Activated B cell treated with CpG ODN at 0.5 μM for 24 hours (primary cell): ENCODE results near the gene KCNJ6. TPM values are rescaled to one million over a fixed set of nuclear protein-coding genes. Genes with fewer than 3 reads are reported as not detected.

Source experiments
- ATAC-seq: fragments of 200-7000 bp; cut with Tn5 transposase; one replicate; pipeline ENCODE4 v1.10.0; 2021; ENCODE audit warnings: low read depth, mild to moderate bottlenecking, moderate library complexity
- CTCF ChIA-PET: fragments of 350-600 bp; sonication (Branson Sonifier 250); formaldehyde crosslinking; loops from one replicate; lab custom pipeline; 2021; ENCODE audit warnings: antibody characterized with exemption; lab: Charles Lee
- POLR2A ChIA-PET: fragments of 350-600 bp; sonication (Branson Sonifier 250); formaldehyde crosslinking; loops from one replicate; lab custom pipeline; 2021; ENCODE audit warnings: antibody characterized with exemption; lab: Charles Lee
- DNase-seq: peaks from one replicate; pipeline ENCODE4 v3.0.0; 2022
- H3K27ac Mint-ChIP-seq: one replicate; pipeline ENCODE4 v1.8.0; 2020; ENCODE audit warnings: mixed read lengths
- H3K27me3 Mint-ChIP-seq: one replicate; pipeline ENCODE4 v1.8.0; 2021; ENCODE audit warnings: mixed read lengths
- H3K36me3 Mint-ChIP-seq: one replicate; pipeline ENCODE4 v1.8.0; 2021; ENCODE audit warnings: low read depth, mixed read lengths
- H3K4me1 Mint-ChIP-seq: one replicate; pipeline ENCODE4 v1.8.0; 2021; ENCODE audit warnings: mixed read lengths
- H3K4me3 Mint-ChIP-seq: one replicate; pipeline ENCODE4 v1.8.0; 2020; ENCODE audit warnings: mild to moderate bottlenecking, mixed read lengths
- H3K9me3 Mint-ChIP-seq: one replicate; pipeline ENCODE4 v1.8.0; 2020; ENCODE audit warnings: mixed read lengths
- intact Hi-C: fragments of 100-400 bp; cut with micrococcal nuclease; formaldehyde crosslinking; loops from one replicate; pipeline ENCODE4 v1.15.1; 2024
- total RNA-seq: library from RNA; stranded (reverse); gene quantifications from 2 replicates; pipeline ENCODE4 v1.2.3, GENCODE V29; 2022
- TF ChIP-seq, protein P1 (sequence below): fragments of 200-600 bp; IDR thresholded peaks from one replicate; pipeline ENCODE4 v1.8.0; 2022; ENCODE audit warnings: antibody characterized with exemption, mild to moderate bottlenecking

KCNJ6 gene
- total RNA-seq, 1 donor from 2014 or later: not detected

DNA sequence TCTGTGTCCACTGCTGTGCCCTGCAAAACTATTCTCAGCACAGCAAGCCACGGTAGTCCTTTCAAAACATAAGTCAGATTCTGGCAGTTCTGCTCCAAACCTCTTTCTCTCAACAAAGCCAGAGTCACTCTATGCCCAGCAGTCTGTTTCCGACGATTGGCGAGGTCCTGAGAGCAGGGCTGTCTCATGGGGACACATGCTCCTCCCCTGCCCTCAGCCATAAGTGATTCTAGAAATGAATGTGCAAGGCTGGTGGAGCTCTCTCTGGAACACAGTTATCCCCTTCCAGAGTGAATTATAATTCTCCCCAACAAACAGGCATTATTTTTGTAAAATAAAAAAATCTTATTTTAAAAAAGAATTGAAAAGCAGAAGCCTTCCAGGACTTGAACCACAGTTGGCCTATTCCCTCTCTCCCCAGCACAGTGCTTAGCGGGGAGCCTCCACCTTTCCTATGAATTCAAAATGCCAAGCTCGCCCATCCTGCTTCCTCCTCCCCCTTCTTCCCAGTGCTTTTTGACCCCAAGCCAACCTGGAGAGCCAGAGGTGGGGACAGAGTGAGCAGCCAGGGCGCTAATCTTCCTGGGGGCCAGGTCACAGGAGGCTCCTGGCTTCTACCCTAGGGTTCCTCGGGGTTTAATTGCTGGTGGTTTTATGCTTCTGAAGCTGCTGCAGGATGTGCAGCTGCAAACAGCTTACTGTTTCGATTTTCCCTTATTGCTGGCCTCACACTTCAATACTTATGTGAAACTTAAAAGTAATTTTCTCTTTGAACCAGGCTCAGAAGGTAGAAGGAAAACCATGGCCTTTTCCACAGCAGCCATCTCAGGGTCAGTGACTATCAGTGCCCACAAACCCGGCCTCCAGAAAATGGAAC lies 41.1 kb downstream of the KCNJ6 start:
- TF ChIP-seq, protein P1, sequence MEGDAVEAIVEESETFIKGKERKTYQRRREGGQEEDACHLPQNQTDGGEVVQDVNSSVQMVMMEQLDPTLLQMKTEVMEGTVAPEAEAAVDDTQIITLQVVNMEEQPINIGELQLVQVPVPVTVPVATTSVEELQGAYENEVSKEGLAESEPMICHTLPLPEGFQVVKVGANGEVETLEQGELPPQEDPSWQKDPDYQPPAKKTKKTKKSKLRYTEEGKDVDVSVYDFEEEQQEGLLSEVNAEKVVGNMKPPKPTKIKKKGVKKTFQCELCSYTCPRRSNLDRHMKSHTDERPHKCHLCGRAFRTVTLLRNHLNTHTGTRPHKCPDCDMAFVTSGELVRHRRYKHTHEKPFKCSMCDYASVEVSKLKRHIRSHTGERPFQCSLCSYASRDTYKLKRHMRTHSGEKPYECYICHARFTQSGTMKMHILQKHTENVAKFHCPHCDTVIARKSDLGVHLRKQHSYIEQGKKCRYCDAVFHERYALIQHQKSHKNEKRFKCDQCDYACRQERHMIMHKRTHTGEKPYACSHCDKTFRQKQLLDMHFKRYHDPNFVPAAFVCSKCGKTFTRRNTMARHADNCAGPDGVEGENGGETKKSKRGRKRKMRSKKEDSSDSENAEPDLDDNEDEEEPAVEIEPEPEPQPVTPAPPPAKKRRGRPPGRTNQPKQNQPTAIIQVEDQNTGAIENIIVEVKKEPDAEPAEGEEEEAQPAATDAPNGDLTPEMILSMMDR: no peak
- H3K27ac Mint-ChIP-seq: no peak overlapping the region
- no peaks in the 10 kb centered on the region for H3K36me3 Mint-ChIP-seq
- ChIA-PET POLR2A (no interaction called here), CTCF (no interaction called here)
- DNase-seq: no peak
- intact Hi-C loops: no loop called here
- H3K27me3 Mint-ChIP-seq: no peaks in the 10 kb centered on the region
- H3K4me1 Mint-ChIP-seq: no peaks in the 10 kb centered on the region
- H3K4me3 Mint-ChIP-seq: no peak overlapping the region
- no peak for ATAC-seq
- H3K9me3 Mint-ChIP-seq: no peaks in the 10 kb centered on the region

DNA sequence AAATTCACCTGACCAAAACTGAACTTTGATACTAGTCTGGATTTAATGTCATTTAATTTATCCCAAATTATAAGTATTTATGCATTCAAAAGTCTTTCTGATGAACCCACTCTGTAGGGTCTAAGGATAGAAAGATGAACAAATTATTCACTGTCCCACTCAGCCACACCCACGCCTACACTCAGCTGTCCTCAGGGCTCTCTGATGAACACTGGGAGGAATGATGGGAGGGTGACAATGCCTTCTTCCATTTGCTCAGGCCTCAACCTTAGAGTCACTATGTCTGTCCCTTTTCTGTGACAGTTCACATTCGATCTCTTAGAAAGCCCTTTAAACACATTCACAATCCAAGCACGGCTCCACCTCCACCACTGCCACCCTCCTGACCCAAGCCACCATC lies 41.8 kb downstream of the KCNJ6 start:
- Mint-ChIP-seq H3K27ac (no peak overlapping the region), H3K36me3 (no peaks in the 10 kb centered on the region), H3K4me1 (no peaks in the 10 kb centered on the region), H3K9me3 (no peaks in the 10 kb centered on the region), H3K4me3 (no peak overlapping the region), H3K27me3 (no peaks in the 10 kb centered on the region)
- ChIA-PET CTCF (no interaction called here), POLR2A (no interaction called here)
- no peak for ATAC-seq
- TF ChIP-seq, protein P1: no peak
- intact Hi-C loops: no loop called here
- DNase-seq: no peak

DNA sequence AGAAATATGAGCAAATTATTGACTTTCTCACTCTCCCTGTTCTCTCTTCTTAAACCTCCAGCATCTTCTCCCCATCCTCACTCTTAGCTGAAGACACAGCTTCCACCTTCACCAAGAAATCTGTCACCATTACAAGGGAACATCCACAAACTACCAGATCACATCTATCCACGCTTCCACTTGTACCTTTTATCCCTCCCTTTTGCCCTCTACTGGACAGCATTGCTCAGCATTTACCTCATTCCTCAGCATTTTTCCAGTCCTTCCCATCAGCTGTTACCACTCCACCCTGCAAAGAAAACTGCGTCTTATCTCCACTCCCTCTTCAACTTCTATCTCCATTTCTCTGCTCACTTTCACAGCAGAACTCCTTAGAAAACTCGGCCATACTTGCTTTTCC lies 42.6 kb downstream of the KCNJ6 start:
- no peak for ATAC-seq
- CTCF ChIA-PET: no interaction called here

DNA sequence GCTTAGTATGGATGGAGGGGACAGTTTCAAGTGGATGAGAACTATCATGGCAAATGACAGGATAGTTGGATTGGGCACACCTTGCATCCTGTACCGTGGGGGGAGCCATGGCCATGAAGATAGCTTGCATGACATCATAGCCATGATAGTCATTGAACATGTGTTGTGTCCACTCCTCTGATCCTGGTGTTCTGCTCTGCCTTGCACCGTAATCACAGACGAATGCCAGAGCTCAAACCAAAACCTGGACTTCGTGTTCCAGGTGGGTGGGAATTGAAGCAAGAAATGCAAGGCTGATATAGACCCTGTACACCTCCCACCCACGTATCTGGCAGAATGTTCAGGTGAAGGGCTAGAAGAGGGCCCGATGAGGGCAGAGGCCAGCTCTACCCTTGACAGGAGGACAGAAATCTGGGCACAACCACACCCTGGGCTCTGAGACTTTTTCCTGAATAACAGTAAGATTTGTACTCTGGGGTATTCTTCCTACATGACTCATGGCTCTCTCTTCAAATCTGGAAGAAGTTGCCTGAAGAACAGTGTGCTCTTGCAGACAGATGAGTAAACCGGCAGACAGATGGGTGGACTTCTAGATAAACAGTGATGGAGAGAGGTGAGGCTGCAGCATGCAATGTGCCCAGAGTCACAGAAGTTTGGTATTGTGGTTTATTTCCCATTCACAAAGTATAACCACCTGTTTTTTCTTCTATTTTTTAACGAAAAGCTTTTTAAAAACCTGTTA lies 45.0 kb downstream of the KCNJ6 start:
- Mint-ChIP-seq H3K9me3 (no peaks in the 10 kb centered on the region), H3K36me3 (no peaks in the 10 kb centered on the region), H3K27me3 (no peaks in the 10 kb centered on the region), H3K4me3 (no peak overlapping the region), H3K4me1 (no peaks in the 10 kb centered on the region), H3K27ac (no peak overlapping the region)
- ChIA-PET POLR2A (no interaction called here), CTCF (no interaction called here)
- TF ChIP-seq, protein P1: no peak
- ATAC-seq: no peak
- no peak for DNase-seq
- intact Hi-C loops: no loop called here

More for the DNA sequence above, 42.6 kb downstream of the KCNJ6 start:
- intact Hi-C loops: no loop called here
- Mint-ChIP-seq H3K36me3 (no peaks in the 10 kb centered on the region), H3K4me3 (no peak overlapping the region), H3K4me1 (no peaks in the 10 kb centered on the region), H3K27ac (no peak overlapping the region), H3K27me3 (no peaks in the 10 kb centered on the region), H3K9me3 (no peaks in the 10 kb centered on the region)
- DNase-seq: no peak
- TF ChIP-seq, protein P1: no peak
- POLR2A ChIA-PET: no interaction called here

DNA sequence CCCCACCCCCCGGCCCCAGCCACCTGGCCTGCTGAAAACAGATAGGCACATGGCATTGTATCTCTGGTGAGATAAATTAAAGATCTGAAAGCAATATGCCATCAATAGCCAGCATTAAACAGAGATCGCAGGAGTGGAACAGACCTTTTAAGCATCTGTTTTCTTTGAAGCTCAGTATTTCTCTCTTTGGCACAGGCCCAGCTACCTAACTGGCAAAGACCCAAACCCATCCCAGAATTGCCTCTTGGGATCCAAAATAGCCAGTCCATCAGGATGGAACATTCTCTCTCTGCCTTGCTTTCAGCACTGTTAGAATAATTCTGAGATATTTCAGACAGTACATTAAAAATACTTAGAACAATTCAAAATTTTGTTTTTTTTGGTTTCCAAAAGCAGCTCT lies 46.0 kb downstream of the KCNJ6 start:
- ChIA-PET POLR2A (no interaction called here), CTCF (no interaction called here)
- H3K4me3 Mint-ChIP-seq: no peak overlapping the region
- H3K27ac Mint-ChIP-seq: no peak overlapping the region
- ATAC-seq: no peak
- intact Hi-C loops: no loop called here
- no peaks in the 10 kb centered on the region for H3K9me3 Mint-ChIP-seq
- TF ChIP-seq, protein P1: no peak
- no peaks in the 10 kb centered on the region for H3K36me3 Mint-ChIP-seq
- no peak for DNase-seq
- H3K27me3 Mint-ChIP-seq: no peaks in the 10 kb centered on the region
- peaks cover 5% of the 10 kb centered on the region for H3K4me1 Mint-ChIP-seq
